Lower leg skin (tissue), 3 donors: ENCODE results near the gene GPR39.

ENCODE experiments used
- POLR2A ChIP-seq, 2 donors: fragments of 450-650 bp; IDR thresholded peaks; one replicate each; pipeline ENCODE4 v1.6.1; 2016 to 2017; ENCODE audit warnings: antibody characterized with exemption in 2 of 2, mild to moderate bottlenecking in 1 of 2, moderate library complexity in 1 of 2
- TF ChIP-seq, protein P1 (sequence below), 3 donors: fragments of 450-650 bp; IDR thresholded peaks; one replicate each; pipeline ENCODE4 v1.5.1; 2016; ENCODE audit warnings: antibody characterized with exemption in 3 of 3, mild to moderate bottlenecking in 3 of 3, moderate library complexity in 2 of 3

- TF ChIP-seq, protein P1, sequence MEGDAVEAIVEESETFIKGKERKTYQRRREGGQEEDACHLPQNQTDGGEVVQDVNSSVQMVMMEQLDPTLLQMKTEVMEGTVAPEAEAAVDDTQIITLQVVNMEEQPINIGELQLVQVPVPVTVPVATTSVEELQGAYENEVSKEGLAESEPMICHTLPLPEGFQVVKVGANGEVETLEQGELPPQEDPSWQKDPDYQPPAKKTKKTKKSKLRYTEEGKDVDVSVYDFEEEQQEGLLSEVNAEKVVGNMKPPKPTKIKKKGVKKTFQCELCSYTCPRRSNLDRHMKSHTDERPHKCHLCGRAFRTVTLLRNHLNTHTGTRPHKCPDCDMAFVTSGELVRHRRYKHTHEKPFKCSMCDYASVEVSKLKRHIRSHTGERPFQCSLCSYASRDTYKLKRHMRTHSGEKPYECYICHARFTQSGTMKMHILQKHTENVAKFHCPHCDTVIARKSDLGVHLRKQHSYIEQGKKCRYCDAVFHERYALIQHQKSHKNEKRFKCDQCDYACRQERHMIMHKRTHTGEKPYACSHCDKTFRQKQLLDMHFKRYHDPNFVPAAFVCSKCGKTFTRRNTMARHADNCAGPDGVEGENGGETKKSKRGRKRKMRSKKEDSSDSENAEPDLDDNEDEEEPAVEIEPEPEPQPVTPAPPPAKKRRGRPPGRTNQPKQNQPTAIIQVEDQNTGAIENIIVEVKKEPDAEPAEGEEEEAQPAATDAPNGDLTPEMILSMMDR (IDR thresholded peaks at IDR 0.05), result no peak
- no peak for TF ChIP-seq POLR2A (IDR thresholded peaks at IDR 0.05)
Observed at GRCh38 chr2:132429941-132430573, 13.5 kb downstream of the GPR39 start.
